H9 (cell line): ENCODE measurements around the gene MUC5AC. TPM values are rescaled to one million over a fixed set of nuclear protein-coding genes. Genes with fewer than 3 reads are reported as not detected.

ENCODE experiments used
- DNase-seq: peaks from one replicate; pipeline ENCODE4 v3.0.0-alpha.2; 2017
- H2AFZ ChIP-seq: one replicate; pipeline ENCODE4 v1.6.1; 2013; ENCODE audit warnings: mild to moderate bottlenecking, low read length, control low read depth, moderate library complexity
- H2AK5ac ChIP-seq: 2 replicates; pipeline ENCODE4 v1.6.1; 2013; ENCODE audit warnings: low read length, control low read depth, mixed read lengths; ENCODE audit not compliant: insufficient read length
- H2BK120ac ChIP-seq: one replicate; pipeline ENCODE4 v1.6.1; 2013; ENCODE audit warnings: low read depth, mild to moderate bottlenecking, low read length, control low read depth, inconsistent platforms; ENCODE audit not compliant: poor library complexity, severe bottlenecking
- H2BK12ac ChIP-seq: 2 replicates; pipeline ENCODE4 v1.6.1; 2013; ENCODE audit warnings: low read length, control low read depth, mixed read lengths, low read depth; ENCODE audit not compliant: insufficient read length
- H2BK15ac ChIP-seq: 2 replicates; pipeline ENCODE4 v1.6.1; 2013; ENCODE audit warnings: low read depth, low read length, control low read depth
- H2BK20ac ChIP-seq: one replicate; pipeline ENCODE4 v1.6.1; 2013; ENCODE audit warnings: low read depth, mild to moderate bottlenecking, low read length, control low read depth, inconsistent platforms; ENCODE audit not compliant: poor library complexity, severe bottlenecking
- H2BK5ac ChIP-seq: 2 replicates; pipeline ENCODE4 v1.6.1; 2013; ENCODE audit warnings: low read length, control low read depth, mixed read lengths; ENCODE audit not compliant: insufficient read length
- H3K14ac ChIP-seq: 2 replicates; pipeline ENCODE4 v1.6.1; 2013; ENCODE audit warnings: low read length, control low read depth; ENCODE audit not compliant: insufficient read depth
- H3K18ac ChIP-seq: 2 replicates; pipeline ENCODE4 v1.6.1; 2013; ENCODE audit warnings: low read depth, mild to moderate bottlenecking, mixed read lengths, low read length, control low read depth; ENCODE audit not compliant: insufficient read length
- H3K23ac ChIP-seq: 2 replicates; pipeline ENCODE4 v1.6.1; 2013; ENCODE audit warnings: low read length, control low read depth, mixed read lengths, low read depth; ENCODE audit not compliant: insufficient read length
- H3K23me2 ChIP-seq: 2 replicates; pipeline ENCODE4 v1.6.1; 2013; ENCODE audit warnings: low read depth, mild to moderate bottlenecking, mixed read lengths, low read length, control low read depth; ENCODE audit not compliant: insufficient read length, poor library complexity, severe bottlenecking
- H3K27ac ChIP-seq: 2 replicates; pipeline ENCODE4 v1.5.1; 2013; ENCODE audit warnings: low read length, control low read depth, mixed read lengths, low read depth; ENCODE audit not compliant: insufficient read length
- H3K27me3 ChIP-seq: 2 replicates; pipeline ENCODE4 v1.6.1; 2013; ENCODE audit warnings: low read length, control low read depth, inconsistent platforms; ENCODE audit not compliant: insufficient read depth
- H3K4ac ChIP-seq: 2 replicates; pipeline ENCODE4 v1.6.1; 2013; ENCODE audit warnings: low read depth, mild to moderate bottlenecking, control low read depth, inconsistent platforms, low read length, moderate library complexity
- H3K4me1 ChIP-seq: 2 replicates; pipeline ENCODE4 v1.6.1; 2013; ENCODE audit warnings: low read length, control low read depth, inconsistent platforms; ENCODE audit not compliant: insufficient read depth
- H3K4me2 ChIP-seq: 2 replicates; pipeline ENCODE4 v1.6.1; 2013; ENCODE audit warnings: low read length, control low read depth, mixed read lengths; ENCODE audit not compliant: insufficient read length, insufficient read depth
- H3K56ac ChIP-seq: 2 replicates; pipeline ENCODE4 v1.6.1; 2013; ENCODE audit warnings: low read depth, mild to moderate bottlenecking, mixed read lengths, low read length, control low read depth; ENCODE audit not compliant: insufficient read length
- H3K79me1 ChIP-seq: 2 replicates; pipeline ENCODE4 v1.6.1; 2013; ENCODE audit warnings: low read depth, mild to moderate bottlenecking, moderate library complexity, low read length, control low read depth, inconsistent platforms; ENCODE audit not compliant: insufficient read depth, poor library complexity, severe bottlenecking
- H3K79me2 ChIP-seq: 2 replicates; pipeline ENCODE4 v1.6.1; 2013; ENCODE audit warnings: low read length, control low read depth, inconsistent platforms; ENCODE audit not compliant: insufficient read depth
- H3K9ac ChIP-seq: 2 replicates; pipeline ENCODE4 v1.6.1; 2013; ENCODE audit warnings: low read length, control low read depth, mixed read lengths; ENCODE audit not compliant: insufficient read length; ENCODE audit errors: extremely low read depth
- H3K9me3 ChIP-seq: one replicate; pipeline ENCODE4 v1.6.1; 2013; ENCODE audit warnings: low read depth, low read length, inconsistent platforms; ENCODE audit not compliant: control insufficient read depth
- H3T11ph ChIP-seq: one replicate; pipeline ENCODE4 v1.6.1; 2013; ENCODE audit warnings: mild to moderate bottlenecking, low read length, control low read depth, inconsistent platforms
- H4K20me1 ChIP-seq: one replicate; pipeline ENCODE4 v1.6.1; 2013; ENCODE audit not compliant: control insufficient read depth, insufficient read length, insufficient read depth
- H4K5ac ChIP-seq: 2 replicates; pipeline ENCODE4 v1.6.1; 2013; ENCODE audit warnings: low read depth, mild to moderate bottlenecking, mixed read lengths, low read length, control low read depth; ENCODE audit not compliant: insufficient read length
- H4K8ac ChIP-seq: replicated peaks from 2 replicates; pipeline ENCODE4 v1.6.1; 2013; ENCODE audit warnings: low read length, control low read depth, mixed read lengths, low read depth; ENCODE audit not compliant: insufficient read length
- H4K91ac ChIP-seq: 2 replicates; pipeline ENCODE4 v1.6.1; 2013; ENCODE audit warnings: low read depth, mild to moderate bottlenecking, moderate library complexity, mixed read lengths, low read length, control low read depth; ENCODE audit not compliant: insufficient read length
- H3K27ac Mint-ChIP-seq, 3 experiments: 2 replicates in 2 of 3; 3 replicates in 1 of 3; pipeline ENCODE4 v1.8.0; 2020 to 2021; ENCODE audit warnings: mixed read lengths in 3 of 3, mild to moderate bottlenecking in 1 of 3, moderate library complexity in 1 of 3
- H3K27me3 Mint-ChIP-seq: 2 replicates; pipeline ENCODE4 v1.8.0; 2021; ENCODE audit warnings: low read depth, mild to moderate bottlenecking, moderate library complexity, mixed read lengths
- H3K36me3 Mint-ChIP-seq, 3 experiments: 2 replicates in 2 of 3; 3 replicates in 1 of 3; pipeline ENCODE4 v1.8.0; 2020 to 2021; ENCODE audit warnings: low read depth in 3 of 3, mixed read lengths in 3 of 3; ENCODE audit not compliant: insufficient read depth in 1 of 3
- H3K4me1 Mint-ChIP-seq, 2 experiments: 2 replicates each; pipeline ENCODE4 v1.8.0; 2020; ENCODE audit warnings: mixed read lengths in 2 of 2
- H3K4me3 Mint-ChIP-seq, 2 experiments: 2 replicates in 1 of 2; 3 replicates in 1 of 2; pipeline ENCODE4 v1.8.0; 2020 to 2021; ENCODE audit warnings: mild to moderate bottlenecking in 2 of 2, mixed read lengths in 2 of 2, moderate library complexity in 1 of 2
- H3K9me3 Mint-ChIP-seq, 2 experiments: 2 replicates in 1 of 2; 3 replicates in 1 of 2; pipeline ENCODE4 v1.8.0; 2020; ENCODE audit warnings: mild to moderate bottlenecking in 2 of 2, mixed read lengths in 2 of 2, moderate library complexity in 1 of 2
- WGBS: extraction: QIAGEN DNeasy Blood & Tissue Kit; methylation state at CpG from one replicate; pipeline ENCODE4 v1.1.7; 2013; ENCODE audit warnings: missing lambda C conversion rate, low lambda C conversion rate, mixed read lengths; ENCODE audit not compliant: insufficient read length; ENCODE audit errors: extremely low coverage; 5-methylcytosine and 5-hydroxymethylcytosine counted together
- total RNA-seq: library from RNA; stranded (reverse); gene quantifications from 2 replicates; pipeline ENCODE4 v1.2.1, GENCODE V29; 2021
- TF ChIP-seq, protein P1 (sequence below): fragments of 200-600 bp; sonication (generic); conservative IDR thresholded peaks from 3 replicates; pipeline ENCODE4 v1.8.0; 2021; ENCODE audit warnings: antibody characterized with exemption, mild to moderate bottlenecking

MUC5AC gene
- total RNA-seq, 1 experiment from 2014 or later, result not detected

DNA sequence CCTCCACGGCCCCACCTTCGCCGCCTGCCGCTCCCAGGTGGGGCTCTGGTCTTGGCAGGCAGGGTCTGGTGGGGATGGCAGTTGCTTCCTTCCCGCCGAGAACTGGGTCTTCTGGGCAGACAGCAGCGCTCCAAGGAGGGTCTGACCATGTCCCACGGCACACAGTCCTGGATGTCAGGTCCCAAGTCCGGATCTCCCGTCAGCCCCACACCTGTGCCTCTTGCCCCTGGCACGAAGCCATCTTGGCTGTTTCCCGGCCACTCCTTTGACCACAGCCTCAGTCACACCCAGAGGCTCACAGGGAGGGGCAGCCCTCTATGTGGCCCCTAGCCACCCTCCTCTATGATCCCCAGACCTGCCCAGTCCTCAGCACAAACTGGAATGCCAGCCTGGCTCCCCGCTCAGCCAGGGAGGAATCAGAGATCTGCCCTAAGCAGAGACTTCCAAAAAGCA lies 79.4 kb downstream of the MUC5AC start:
- Histone ChIP-seq H3T11ph (no peak overlapping the region), H4K5ac (no peak overlapping the region), H2AK5ac (no peak overlapping the region), H3K56ac (no peak overlapping the region), H3K4me2 (no peak overlapping the region), H3K9ac (no peak overlapping the region), H3K27me3 (no peaks in the 10 kb centered on the region), H3K14ac (no peak overlapping the region), H3K9me3 (no peaks in the 10 kb centered on the region), H4K91ac (no peak overlapping the region), H4K20me1 (no peaks in the 10 kb centered on the region), H3K4ac (no peak overlapping the region), H3K23me2 (no peaks in the 10 kb centered on the region), H3K27ac (no peak overlapping the region), H3K79me1 (no peaks in the 10 kb centered on the region), H3K18ac (no peak overlapping the region), H4K8ac (no peak overlapping the region), H3K4me1 (no peaks in the 10 kb centered on the region), H2BK15ac (no peak overlapping the region), H2AFZ (no peak overlapping the region), H2BK5ac (no peak overlapping the region), H2BK20ac (no peak overlapping the region), H2BK120ac (no peak overlapping the region), H2BK12ac (no peak overlapping the region), H3K79me2 (no peaks in the 10 kb centered on the region), H3K23ac (no peak overlapping the region)
- H3K9me3 Mint-ChIP-seq, result peaks cover 9 to 10% of the 10 kb centered on the region in 2 experiments
- TF ChIP-seq, protein P1, sequence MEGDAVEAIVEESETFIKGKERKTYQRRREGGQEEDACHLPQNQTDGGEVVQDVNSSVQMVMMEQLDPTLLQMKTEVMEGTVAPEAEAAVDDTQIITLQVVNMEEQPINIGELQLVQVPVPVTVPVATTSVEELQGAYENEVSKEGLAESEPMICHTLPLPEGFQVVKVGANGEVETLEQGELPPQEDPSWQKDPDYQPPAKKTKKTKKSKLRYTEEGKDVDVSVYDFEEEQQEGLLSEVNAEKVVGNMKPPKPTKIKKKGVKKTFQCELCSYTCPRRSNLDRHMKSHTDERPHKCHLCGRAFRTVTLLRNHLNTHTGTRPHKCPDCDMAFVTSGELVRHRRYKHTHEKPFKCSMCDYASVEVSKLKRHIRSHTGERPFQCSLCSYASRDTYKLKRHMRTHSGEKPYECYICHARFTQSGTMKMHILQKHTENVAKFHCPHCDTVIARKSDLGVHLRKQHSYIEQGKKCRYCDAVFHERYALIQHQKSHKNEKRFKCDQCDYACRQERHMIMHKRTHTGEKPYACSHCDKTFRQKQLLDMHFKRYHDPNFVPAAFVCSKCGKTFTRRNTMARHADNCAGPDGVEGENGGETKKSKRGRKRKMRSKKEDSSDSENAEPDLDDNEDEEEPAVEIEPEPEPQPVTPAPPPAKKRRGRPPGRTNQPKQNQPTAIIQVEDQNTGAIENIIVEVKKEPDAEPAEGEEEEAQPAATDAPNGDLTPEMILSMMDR, result no peak
- peaks cover 6% of the 10 kb centered on the region for H3K27me3 Mint-ChIP-seq
- no peak overlapping the region for H3K4me3 Mint-ChIP-seq
- no peak overlapping the region for H3K27ac Mint-ChIP-seq
- DNase-seq, result no peak
- peaks cover 0 to 4% (median 3%) of the 10 kb centered on the region in 3 experiments; a peak in 3 of 7 replicates for H3K36me3 Mint-ChIP-seq
- H3K4me1 Mint-ChIP-seq, result no peaks in the 10 kb centered on the region
- WGBS, result no CpG with 5 or more reads among the region's 13 CpGs
